Keratinocyte (primary cell): Measurements from ENCODE around the gene PBX4.

Experiments used
- EZH2 ChIP-seq: IDR thresholded peaks from one replicate; pipeline ENCODE4 v1.6.1; 2012; ENCODE audit warnings: inconsistent platforms, mild to moderate bottlenecking, low read length, moderate library complexity
- TF ChIP-seq, protein P1 (sequence below), 3 experiments: IDR thresholded peaks in 1 of 3; conservative IDR thresholded peaks in 1 of 3; optimal IDR thresholded peaks in 1 of 3; 2 replicates in 2 of 3; 3 replicates in 1 of 3; pipeline versions ENCODE3 to v1.5.1; 2011; ENCODE audit warnings: low read length in 3 of 3, mild to moderate bottlenecking in 3 of 3, moderate library complexity in 2 of 3, control low read depth in 1 of 3, inconsistent platforms in 1 of 3; ENCODE audit not compliant: insufficient read depth in 2 of 3; ENCODE audit errors: extremely low read depth in 1 of 3

DNA sequence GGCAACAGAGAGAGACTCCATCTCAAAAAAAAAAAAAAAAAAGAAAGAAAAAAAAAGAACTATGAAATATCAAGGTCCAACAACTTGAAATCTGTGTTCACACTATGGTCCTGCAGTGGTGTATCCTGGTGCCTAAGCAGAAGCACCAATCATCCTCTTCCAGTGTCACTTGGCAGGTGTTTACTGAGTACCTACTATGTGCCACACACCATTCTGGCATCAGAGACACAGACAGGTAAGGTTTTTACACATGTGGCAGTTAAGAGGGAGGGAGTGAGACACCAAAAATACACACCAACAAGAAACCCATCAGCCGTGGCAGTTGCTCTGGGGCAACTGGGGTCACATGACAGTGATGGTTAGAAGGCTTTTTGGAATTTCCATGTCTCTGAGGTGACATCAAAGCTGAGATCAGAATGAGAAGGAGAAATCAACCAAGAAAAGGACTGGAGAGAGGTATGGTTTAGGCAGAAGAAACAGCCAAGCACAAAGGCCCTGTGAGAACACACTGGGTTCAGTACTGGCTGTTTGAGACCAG is 17.6 kb downstream of the PBX4 start:
- TF ChIP-seq, protein P1, sequence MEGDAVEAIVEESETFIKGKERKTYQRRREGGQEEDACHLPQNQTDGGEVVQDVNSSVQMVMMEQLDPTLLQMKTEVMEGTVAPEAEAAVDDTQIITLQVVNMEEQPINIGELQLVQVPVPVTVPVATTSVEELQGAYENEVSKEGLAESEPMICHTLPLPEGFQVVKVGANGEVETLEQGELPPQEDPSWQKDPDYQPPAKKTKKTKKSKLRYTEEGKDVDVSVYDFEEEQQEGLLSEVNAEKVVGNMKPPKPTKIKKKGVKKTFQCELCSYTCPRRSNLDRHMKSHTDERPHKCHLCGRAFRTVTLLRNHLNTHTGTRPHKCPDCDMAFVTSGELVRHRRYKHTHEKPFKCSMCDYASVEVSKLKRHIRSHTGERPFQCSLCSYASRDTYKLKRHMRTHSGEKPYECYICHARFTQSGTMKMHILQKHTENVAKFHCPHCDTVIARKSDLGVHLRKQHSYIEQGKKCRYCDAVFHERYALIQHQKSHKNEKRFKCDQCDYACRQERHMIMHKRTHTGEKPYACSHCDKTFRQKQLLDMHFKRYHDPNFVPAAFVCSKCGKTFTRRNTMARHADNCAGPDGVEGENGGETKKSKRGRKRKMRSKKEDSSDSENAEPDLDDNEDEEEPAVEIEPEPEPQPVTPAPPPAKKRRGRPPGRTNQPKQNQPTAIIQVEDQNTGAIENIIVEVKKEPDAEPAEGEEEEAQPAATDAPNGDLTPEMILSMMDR (optimal IDR thresholded peaks at IDR 0.05 in 1 of 3, IDR thresholded peaks at IDR 0.05 in 1 of 3, conservative IDR thresholded peaks at IDR 0.05 in 1 of 3; ENCODE audit: extremely low read depth in 1 of 3, insufficient read depth in 2 of 3, low read length in 3 of 3) = no peak
- no peak for TF ChIP-seq EZH2
